Stimulated activated CD4-positive, alpha-beta T cell treated with anti-CD3 and anti-CD28 coated beads, TNF-alpha, amount 100 ng/mL, for 4 hours (primary cell): ENCODE data around the gene MID2.
"Not testable (repeated sequence)": the region's sequence is repeated elsewhere in the genome, so short reads cannot be mapped to it uniquely, and the experiment has no call there.

Experiments used
- DNase-seq, 3 experiments: peaks; one replicate each; pipeline ENCODE4 v3.0.0-alpha.2; 2020; ENCODE audit warnings: low read depth in 3 of 3

Gene MID2

GRCh38 chrX:107936434-107936730 is 110.7 kb downstream of the MID2 start:
- DNase-seq: no peak

- DNase-seq: no peak
Measured at GRCh38 chrX:107940095-107940494, 114.4 kb downstream of the MID2 start.

DNA sequence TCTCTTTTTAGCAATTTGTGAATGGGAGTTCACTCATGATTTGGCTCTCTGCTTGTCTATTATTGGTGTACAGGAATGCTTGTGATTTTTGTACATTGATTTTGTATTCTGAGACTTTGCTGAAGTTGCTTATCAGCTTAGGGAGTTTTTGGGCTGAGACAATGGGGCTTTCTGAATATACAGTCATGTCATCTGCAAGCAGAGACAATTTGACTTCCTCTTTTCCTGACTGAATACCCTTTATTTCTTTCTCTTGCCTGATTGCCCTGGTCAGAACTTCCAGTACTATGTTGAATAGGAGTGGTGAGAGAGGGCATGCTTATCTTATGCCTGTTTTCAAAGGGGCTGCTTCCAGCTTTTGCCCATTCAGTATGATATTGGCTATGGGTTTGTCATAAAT is 129.7 kb downstream of the MID2 start:
- not testable (repeated sequence) for DNase-seq

DNA sequence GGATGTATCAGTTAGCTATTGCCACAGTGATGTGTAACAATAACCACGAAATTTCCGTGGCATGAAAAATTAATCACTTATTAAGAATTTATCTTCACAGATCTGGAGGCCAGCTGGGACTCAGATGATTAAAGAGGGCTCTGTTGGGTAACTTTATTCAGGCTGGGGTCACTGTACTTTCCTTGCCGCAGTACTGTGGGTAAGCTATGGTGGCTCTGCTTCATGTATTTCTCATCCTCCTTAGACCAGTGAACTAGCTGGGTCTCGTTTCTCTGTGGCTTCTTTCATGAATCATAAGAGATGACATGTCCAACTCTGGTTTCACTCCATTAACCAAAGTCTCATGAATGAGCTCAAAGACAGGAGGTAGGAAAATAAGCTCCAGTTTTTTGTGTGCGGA is 143.0 kb downstream of the MID2 start:
- DNase-seq: no peak

GRCh38 chrX:107970073-107970472 is 144.4 kb downstream of the MID2 start:
- no peak for DNase-seq

GRCh38 chrX:107971636-107972035 is 146.0 kb downstream of the MID2 start:
- no peak for DNase-seq
